Umbilical cord (tissue), 2 donors: ENCODE results near the gene EDA2R. TPM values are rescaled to one million over a fixed set of nuclear protein-coding genes. Genes with fewer than 3 reads are reported as not detected.
A peak's percentile ranks its signal among the peaks of the same experiment; 100 is the strongest.

Experiments used
- DNase-seq: peaks from one replicate; pipeline ENCODE4 v3.0.0-alpha.2; 2015; ENCODE audit warnings: low spot score
- total RNA-seq: library from RNA; depleted of rRNA; stranded (reverse); fragments of >200 nt; gene quantifications from one replicate; pipeline ENCODE4 v1.2.3, GENCODE V29; 2014; ENCODE audit warnings: low replicate concordance; ENCODE audit not compliant: insufficient read depth

Gene EDA2R, protein sequence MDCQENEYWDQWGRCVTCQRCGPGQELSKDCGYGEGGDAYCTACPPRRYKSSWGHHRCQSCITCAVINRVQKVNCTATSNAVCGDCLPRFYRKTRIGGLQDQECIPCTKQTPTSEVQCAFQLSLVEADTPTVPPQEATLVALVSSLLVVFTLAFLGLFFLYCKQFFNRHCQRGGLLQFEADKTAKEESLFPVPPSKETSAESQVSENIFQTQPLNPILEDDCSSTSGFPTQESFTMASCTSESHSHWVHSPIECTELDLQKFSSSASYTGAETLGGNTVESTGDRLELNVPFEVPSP
- total RNA-seq, result 0.48 TPM

DNA sequence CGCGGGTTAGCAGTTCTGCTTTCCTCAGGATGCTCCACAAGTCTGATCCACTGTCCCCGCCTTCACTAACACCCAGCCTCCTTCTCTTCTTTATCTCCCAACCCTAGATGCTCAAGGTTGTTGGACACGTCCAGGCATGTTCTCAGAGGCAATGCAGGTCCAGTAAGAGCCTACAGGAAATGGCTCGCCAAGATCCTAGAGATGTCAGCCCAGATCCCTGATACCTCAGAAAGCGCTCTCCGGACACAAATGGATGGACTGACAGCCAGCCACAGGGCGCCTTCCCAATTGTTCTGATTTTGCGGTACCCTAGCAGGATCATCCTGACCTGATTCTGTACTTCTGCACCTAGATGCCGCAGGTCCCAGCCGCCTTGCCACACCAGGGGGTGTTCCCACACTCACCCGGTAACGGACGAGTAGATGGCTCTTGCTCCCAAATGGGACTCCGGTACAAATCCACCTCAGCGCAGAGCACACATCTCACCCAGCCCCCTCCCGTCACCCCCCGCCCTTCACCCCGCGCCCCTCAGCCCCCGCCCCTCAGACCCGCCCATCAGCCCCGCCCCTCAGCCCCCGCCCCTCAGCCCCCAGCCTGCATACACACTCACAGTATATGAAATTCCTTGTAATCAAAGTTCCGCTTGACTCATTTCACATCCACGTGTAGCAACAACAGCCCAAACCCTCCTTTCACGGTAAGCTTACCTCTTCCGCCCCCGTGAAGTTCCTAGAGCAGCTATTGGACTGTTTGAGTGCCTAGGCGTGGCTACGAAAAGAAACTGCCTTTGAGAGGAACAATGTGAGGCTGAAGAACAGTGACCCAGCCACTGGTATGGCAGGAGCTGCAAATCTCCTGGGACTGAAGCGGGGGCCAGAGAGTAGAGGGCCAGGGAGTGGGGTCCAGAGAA lies at the start of gene EDA2R:
TSS of gene EDA2R (minus strand) at position 488 of the 910 bp plus-strand sequence. CDS start 23,058 bp downstream, outside the sequence.
- DNase-seq, result peak; percentile 26

DNA sequence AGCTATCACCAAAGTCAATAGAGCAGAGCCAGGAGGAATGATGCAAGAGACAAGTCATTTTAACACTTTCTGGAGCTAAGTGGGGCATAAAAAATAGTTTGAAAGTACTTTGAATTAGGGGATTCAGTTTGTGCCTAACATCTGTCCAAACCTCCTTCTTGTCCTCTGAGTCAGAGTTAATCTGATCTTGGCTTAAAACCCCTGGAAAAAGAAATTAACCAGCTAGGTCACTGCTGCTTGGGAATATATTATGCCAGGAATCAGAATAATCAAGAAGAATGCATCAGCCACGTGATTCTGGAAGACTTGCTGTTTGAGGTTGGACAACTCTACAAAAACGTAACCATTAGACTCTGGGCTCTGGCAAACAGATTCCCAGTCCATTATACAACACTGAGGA lies 45.3 kb upstream of the EDA2R start:
- DNase-seq, result no peak

DNA sequence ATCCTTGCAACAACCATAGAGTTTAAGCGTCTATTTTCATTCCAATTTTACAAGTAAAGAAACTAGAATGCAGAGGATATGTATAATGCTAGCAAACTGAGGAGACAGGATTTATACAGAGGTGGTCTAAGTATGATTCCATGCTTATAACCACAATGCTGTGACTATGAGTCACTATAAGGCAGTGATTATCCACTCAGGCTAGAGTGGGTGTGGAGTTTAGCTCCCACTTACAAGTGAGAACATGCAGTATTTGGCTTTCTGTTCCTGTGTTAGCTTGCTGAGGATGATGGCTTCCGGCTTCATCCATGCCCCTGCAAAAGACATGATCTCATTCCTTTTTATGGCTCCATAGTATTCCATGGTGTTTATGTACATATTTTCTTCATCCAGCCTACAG lies 41.6 kb upstream of the EDA2R start:
- no peak for DNase-seq

DNA sequence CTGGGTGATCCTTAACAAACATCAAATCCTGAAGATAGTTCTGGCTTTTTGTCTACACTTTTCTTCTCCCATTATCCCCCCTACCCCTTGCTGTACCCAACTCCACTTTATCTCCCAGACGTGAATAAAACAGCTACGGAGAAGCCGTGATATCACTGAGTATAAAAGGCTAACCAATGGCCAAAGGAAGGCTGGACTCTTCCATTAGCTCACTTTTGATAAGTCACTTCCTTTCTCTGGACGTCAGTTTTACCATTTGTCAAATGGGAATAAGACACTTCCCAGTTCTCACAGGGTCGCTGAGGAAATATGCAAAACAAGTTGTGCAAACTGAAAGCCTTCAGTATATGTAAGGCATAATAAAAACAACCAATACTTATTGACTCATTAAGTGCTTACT lies 38.6 kb upstream of the EDA2R start:
- no peak for DNase-seq

DNA sequence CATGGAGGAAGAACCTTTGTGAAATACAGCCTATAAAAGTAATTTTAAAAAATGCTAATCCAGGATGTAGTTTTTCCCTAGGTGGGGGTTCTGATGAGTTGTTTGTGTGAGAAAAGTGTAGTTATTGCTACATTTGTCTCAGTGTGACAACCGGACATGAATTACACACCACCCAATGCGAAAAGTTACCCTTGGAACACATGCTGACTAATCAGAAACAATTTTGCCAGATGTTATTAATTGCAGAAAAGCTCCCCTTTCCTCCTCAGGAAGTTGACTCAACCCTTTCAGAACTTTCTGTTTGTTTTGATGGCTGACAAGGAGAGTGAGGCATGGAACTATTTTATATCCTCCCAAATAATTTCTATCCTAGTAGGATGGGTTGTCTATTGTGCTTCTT lies 38.1 kb upstream of the EDA2R start:
- no peak for DNase-seq

DNA sequence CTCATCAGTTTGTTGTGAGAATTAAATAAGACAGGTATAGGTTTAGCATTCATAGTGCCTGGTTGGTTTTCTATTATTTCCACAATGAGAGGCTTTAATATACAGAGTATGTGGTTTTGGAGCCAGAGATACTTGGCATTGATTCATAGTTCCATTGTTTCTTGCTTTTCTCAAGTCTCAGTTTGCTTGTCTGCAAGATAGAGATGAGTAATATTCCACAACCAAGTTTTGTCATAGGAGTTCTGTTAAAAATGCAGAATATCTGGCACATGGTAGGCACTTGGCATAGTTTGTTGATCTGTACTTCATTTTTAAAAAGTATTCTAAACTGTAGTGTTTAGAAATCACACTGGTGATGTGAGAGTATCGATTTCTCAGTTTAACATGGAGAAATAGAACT lies 37.5 kb upstream of the EDA2R start:
- no peak for DNase-seq

DNA sequence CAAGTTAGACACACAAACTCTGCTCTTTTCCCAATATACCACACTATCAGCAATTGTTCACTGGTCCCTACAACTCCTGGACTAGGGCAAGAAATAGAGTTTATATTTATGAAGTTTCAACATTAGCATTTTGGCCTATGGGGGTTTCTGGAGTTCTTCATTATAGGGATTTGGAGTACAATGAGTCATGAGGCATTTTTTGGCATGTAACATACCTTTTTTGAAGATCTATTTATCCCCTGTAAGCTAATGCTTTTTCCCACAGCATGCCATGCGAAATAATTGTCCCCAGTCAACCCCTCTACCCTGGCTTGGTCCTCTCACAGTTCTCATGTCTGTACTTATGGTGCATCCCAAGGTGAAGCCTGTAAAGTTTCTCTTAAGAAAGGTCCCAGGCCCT lies 36.7 kb upstream of the EDA2R start:
- DNase-seq, result no peak

DNA sequence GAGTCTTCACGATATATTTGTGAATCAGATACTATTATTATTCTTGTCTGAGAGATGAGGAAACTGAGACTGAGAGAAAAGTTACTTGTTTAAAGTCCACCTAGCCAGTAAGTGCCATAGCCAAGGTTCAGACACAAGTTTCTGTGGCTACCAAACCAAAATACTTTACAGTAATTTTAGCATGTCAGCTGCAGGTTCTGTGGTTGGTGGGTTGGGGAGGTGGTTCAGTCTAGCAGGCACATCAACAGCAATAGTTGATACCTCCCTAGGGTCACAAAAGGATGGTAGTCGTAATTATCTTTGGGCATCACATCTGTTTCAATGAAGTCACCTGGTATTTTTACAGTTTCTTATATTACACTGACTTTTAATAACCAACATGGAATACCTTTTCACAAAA lies 35.6 kb upstream of the EDA2R start:
- no peak for DNase-seq

DNA sequence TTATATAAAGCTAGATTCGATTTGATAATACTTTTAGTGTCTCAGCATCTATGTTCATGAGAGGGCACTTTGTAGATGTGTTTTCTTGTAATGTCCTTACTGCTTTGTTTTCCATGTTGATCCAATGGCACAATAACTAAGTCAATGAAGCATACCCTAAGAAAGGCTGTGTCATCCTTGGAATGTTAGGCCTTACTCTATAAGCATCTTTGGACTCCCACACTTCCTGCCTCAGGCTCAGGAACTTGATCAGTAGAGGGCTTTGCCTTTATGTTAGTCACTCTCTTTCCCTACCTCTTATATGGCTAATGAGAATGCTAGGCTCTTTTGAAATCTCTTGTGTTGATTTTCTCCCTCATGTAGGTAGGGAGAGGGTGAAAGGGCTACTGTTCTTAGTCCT lies 33.2 kb upstream of the EDA2R start:
- DNase-seq, result no peak

DNA sequence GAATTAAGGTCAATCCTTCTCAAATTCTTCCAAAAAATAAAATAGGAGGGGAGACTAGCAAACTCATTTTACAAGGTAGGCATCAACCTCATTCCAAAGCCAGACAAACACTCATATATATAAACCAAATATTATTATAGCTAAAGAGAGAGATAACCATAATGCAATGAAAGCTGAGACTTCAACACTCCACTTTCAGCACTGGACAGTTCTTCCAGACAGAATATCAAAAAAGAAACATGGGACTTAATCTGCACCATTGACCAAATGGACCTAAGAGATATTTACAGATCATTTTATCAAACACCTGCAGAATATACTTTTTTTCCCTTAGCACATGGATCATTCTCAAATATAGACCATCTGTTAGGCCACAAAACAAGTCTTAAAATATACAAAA lies 15.5 kb upstream of the EDA2R start:
- no peak for DNase-seq

DNA sequence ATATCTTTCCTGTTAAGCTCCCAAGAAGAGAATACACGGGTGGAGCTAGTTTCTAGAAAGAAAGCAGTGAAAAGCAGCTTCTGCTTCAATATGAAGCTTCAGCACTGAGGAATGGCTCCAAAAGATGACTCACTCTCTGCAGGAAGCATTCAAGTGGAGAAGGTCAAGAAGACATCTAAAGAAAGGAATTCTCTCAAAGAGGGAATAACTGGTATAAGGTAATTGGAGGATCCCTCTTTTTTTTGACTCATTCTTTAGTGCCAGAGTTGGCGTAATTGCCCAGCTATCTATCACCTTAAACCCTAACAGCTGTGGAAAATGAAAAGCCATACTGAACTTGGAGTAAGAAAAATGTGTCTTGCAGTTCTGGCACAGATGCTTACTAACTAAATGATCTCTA lies 3.5 kb downstream of the EDA2R start:
- peak; percentile 14 for DNase-seq

DNA sequence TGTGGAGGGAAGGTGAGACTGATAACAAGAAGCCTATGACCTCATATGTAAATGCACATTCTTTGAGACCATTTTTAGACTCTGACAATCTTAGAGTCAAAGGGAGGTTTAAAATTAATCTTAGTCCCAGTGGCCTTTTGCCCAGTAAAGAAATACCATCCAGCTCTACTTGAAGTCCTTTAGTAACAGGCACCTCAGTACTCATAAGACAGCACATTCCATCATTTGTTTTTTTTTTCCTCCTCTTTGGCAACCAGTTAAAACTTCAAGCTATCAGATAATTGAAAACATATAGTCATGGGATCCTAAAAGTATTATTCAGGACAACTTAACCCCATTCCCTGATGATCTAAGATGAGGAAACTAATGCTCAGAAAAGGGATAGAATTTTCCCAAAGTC lies 4.6 kb downstream of the EDA2R start:
- DNase-seq, result no peak

DNA sequence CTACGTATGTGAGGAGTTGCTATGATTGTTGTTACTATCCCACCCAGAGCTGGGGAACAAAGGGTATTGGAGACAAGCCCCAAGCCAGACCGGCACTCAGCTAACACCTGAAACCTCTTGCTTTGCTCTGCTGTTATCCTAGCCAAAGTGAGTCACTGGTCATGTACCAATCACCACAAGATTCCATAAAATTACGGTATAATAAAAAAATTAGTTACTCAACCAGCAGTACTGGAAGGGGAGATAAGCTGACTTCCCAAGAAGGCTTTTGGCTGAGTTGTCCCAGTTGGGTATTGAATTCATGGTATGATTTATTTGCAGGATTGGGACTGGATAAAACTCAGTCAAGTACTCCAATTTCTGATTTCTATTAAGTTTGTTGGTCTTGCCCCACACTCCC lies 5.3 kb downstream of the EDA2R start:
- no peak for DNase-seq

DNA sequence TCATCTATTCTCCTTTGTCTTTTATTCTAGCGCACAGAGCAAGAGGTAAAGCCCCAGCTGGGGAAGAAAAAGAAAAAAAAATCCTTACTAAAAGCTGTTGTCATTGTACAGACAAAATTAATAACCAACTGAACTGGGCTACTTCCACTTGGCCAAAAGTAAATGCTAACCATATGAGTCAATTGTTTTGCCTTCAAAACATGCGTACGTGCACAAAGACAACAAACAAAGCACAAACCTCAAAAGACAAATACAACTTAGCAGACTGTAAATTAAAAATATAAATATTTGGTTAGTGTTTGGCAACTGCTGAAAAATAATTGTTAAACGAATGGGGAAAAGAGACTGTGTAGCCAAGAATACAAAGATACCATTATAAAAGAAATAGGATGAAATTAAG lies 5.9 kb downstream of the EDA2R start:
- no peak for DNase-seq

DNA sequence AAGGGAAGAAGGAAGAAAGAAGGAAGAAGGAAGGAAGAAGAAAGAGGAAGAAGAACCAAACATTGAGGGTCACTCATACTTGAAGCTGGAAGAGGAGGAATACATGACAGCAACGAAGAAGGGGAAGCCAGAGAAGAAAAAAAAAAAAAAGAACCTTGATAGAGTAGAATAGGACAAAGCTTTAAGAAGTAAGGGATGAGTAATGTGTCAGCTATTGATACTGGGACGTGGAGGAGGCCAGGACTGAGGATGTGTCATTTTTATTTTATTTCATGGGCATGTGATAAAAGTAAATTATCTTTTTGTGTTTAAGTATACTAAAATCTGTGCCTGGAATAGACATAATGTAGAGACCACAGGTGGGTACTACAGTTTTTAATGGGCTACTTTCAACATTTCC lies 6.4 kb downstream of the EDA2R start:
- DNase-seq, result no peak

DNA sequence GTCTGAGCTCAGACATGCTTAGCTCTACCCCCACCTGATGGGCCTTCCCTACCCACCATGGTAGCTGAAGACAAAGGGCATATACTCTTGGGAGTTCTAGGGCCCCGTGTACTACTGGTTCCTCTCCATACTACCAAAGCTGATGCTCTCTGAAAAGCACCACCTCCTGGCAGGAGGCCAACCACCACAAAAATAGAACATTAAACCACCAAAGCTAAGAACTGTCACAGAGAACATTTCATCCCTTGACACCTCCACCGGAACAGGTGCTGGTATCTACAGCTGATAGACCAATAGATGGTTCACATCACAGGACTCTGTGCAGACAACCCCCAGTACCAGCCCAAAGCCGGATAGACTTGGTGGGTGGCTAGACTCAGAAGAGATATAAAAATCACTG lies 13.4 kb downstream of the EDA2R start:
- DNase-seq, result no peak

DNA sequence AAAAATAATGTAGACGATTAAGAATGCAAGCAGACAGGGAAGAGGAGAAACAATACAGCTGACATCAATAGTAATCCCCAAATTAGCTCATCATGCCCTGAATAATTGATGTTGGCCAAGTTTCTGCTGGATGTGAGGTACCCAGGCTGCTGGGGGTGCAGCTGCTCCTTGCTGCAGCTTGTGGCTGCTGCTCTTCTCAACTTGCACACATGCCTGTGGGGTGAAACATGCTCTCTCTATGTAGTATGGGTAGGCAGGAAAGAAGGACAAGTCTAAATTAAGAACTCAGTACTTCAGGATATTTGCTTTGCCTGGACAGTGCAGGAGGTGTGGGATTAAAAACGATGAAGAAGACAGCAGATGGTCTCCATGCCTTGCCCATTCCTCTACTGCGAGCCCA lies 16.7 kb downstream of the EDA2R start:
- DNase-seq, result no peak

DNA sequence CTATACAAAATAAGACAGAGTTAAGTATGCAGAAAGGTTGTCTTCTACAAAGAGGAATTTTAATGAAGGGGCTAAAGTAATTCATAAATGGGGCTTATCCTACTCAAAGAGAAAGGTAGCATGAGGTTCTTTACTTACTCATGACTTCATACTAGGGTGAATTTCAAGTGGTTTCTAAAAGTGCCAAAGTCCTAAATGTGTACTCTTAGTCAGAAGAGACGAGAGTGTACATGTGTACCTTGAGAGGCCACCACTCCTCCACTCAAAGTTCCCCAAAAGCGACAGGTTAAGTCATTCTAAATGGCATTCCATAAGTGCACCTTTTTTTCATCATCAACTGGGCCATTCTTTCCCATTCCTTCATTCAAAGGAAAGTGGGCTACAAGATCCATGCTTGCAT lies 21.9 kb downstream of the EDA2R start:
- DNase-seq, result no peak

DNA sequence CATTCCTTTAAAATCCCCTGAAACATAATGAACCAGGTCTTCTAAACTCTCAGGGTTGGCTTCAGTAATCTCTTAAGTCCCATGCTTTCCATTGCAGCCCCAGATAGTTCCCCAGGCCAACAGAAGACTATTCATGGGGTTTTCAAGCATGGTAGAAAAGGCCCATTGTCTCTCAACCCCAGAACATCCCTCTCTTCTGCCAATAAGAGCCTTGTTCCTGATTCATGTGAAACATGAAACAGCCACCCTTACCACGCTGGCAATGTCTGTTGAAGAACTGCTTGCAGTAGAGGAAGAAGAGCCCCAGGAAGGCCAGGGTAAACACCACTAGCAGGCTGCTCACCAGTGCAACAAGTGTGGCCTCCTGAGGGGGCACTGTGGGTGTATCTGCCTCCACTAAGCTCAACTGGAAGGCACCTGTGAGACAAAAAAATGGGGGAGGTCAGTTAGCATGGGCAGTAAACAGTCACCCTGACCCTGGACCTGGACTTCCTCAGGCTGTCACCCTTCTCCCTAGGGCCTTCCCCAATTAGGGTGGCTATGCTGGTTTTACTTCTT lies 36.4 kb downstream of the EDA2R start:
- no peak for DNase-seq

DNA sequence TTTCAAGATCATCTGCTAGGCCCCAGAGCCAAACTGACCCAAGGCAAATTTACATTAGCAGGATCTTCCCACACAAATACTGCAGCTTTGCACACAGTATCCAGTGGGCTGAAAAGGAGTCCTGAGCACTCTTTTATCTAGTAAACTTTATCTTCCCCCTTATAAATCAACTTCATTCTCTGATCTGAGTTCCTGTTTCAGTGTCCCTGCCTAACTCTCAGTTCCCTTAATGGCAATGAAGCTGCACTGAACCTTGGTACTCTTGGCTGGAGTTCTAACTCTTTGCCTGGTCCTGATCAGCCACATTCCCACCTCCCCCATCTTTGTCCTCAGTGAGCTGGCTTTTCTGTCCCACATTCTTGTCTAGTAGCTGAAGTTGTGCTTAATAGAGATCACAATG lies 37.4 kb downstream of the EDA2R start:
- DNase-seq, result no peak

DNA sequence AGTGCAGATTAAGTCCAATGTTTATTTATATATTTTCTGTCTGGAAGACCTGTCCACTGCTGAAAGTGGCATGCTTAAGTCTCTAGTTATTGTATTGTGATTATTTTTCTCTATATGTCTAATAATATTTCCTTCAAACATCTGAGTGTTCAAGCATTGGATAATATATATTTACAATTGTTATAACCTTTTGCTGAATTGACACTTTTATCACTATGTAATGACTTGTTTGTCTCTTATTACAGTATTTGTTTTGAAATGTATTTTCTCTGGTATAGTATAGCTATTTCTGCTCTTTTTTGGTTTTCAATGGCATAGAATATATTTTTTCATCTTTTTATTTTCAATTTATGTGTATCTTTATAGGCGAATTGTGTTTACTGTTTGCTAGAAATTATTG lies 59.7 kb downstream of the EDA2R start:
- DNase-seq, result no peak

DNA sequence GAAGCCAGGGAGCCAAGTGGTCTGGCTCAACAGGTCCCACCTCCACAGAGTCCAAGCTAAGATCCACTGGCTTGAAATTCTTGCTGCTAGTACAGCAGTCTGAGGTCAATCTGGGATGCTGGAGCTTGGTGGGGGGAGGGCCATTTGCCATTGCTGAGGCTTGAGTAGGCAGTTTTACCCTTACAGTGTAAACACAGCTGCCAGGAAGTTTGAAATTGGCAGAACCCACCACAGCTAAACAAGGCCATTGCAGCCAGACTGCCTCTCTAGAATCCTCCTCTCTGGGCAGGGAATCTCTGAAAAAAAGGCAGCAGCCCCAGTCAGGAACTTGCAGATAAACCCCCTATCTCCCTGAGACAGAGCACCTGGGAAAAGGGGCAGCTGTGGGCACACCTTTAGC lies 84.9 kb downstream of the EDA2R start:
- DNase-seq, result no peak

DNA sequence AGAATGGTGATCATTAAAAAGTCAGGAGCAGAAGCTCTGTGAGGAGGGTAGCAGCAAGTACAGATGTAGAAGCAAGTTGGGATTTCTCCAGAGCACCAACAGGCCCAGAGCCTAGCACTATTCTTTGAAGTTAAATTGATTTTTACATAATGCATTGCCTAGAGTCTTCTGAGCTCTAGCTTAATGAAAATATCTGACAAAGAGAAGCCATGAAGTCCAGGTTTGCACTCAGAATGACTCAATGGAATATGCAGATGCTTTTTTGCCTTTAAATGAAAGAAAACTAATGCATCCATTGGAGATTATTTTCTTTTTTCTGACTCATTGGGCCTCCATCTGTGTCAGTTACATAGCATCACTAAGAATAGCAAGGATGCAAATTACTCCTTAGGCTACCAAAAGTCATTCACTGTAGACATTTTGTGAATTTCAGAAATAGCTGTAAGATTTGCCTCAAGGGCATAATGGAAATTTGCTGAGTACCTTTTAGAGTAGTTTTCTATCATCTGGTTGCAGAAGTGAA lies 91.0 kb downstream of the EDA2R start:
- DNase-seq, result no peak
